Lower lobe of right lung (tissue), 2 donors: Measurements from ENCODE around the gene TEP1. TPM values are rescaled to one million over a fixed set of nuclear protein-coding genes. Genes with fewer than 3 reads are reported as not detected.

Experiments
- ATAC-seq, 2 donors: fragments of 200-7000 bp; cut with Tn5 transposase; one replicate each; pipeline ENCODE4 v1.9.1; 2020 to 2022; ENCODE audit warnings: mild to moderate bottlenecking in 2 of 2, moderate library complexity in 2 of 2
- DNase-seq: peaks from one replicate; pipeline ENCODE4 v3.0.0-alpha.2; 2020
- H3K27ac ChIP-seq: fragments of 200-600 bp; one replicate; pipeline ENCODE4 v1.8.0; 2022
- H3K27me3 ChIP-seq: fragments of 200-600 bp; one replicate; pipeline ENCODE4 v1.8.0; 2022; ENCODE audit warnings: low read depth
- H3K36me3 ChIP-seq: fragments of 200-600 bp; one replicate; pipeline ENCODE4 v1.8.0; 2022; ENCODE audit warnings: mild to moderate bottlenecking
- H3K4me1 ChIP-seq: fragments of 200-600 bp; one replicate; pipeline ENCODE4 v1.8.0; 2022
- H3K4me3 ChIP-seq: fragments of 200-600 bp; one replicate; pipeline ENCODE4 v1.8.0; 2022; ENCODE audit warnings: mild to moderate bottlenecking
- H3K9me3 ChIP-seq: fragments of 200-600 bp; one replicate; pipeline ENCODE4 v1.8.0; 2022
- CTCF ChIP-seq: fragments of 200-600 bp; IDR thresholded peaks from one replicate; pipeline ENCODE4 v1.8.0; 2022; ENCODE audit warnings: antibody characterized with exemption, mild to moderate bottlenecking
- intact Hi-C: fragments of 100-400 bp; cut with DNase I; formaldehyde crosslinking; loops from one replicate; pipeline ENCODE4 v1.11.0; 2022
- total RNA-seq: library from RNA; stranded (reverse); fragmentation: NEBNext Ultra II Directional; extraction: Animal tissue kit (Norgen Biotek cat#: 25700); gene quantifications from one replicate; pipeline ENCODE4 v1.2.1, GENCODE V29; 2021
- donor health status: DM: no; HTN: yes; CAD: no; lungs with severe emphysema.

TEP1 gene
- total RNA-seq, 1 donor from 2014 or later, result 53.6 TPM

- intact Hi-C loops, result no loop called here
- H3K27ac ChIP-seq, result no peak overlapping the region
Observed at GRCh38 chr14:20334017-20334416, 79.3 kb downstream of the TEP1 start.

GRCh38 chr14:20333494-20333841, 79.8 kb downstream of the TEP1 start:
- no peaks in the 10 kb centered on the region for H3K36me3 ChIP-seq
- peak in 1 of 2 donors; percentile 5 for ATAC-seq
- no peaks in the 10 kb centered on the region for H3K27me3 ChIP-seq
- peak overlapping the region; percentile 86 for H3K27ac ChIP-seq
- intact Hi-C loops, result no loop called here
- H3K4me1 ChIP-seq, result peaks cover 20% of the 10 kb centered on the region
- peak overlapping the region; percentile 73 for H3K4me3 ChIP-seq
- TF ChIP-seq CTCF, result no peak
- DNase-seq, result no peak
- H3K9me3 ChIP-seq, result no peaks in the 10 kb centered on the region

More at GRCh38 chr14:20334017-20334416, 79.3 kb downstream of the TEP1 start:
- Histone ChIP-seq H3K4me1 (peaks cover 20% of the 10 kb centered on the region), H3K27me3 (no peaks in the 10 kb centered on the region), H3K4me3 (no peak overlapping the region), H3K36me3 (no peaks in the 10 kb centered on the region), H3K9me3 (no peaks in the 10 kb centered on the region)
- no peak for ATAC-seq
- no peak for TF ChIP-seq CTCF
- no peak for DNase-seq

- peak within 1 kb of the TSS; percentile 73 for H3K4me3 ChIP-seq
- TF ChIP-seq CTCF, result no peak
- H3K4me1 ChIP-seq, result peaks cover 20% of the 10 kb centered on the region
- DNase-seq (no peak), ATAC-seq (peak; percentile 96 to 99)
- no peaks in the 10 kb centered on the region for H3K9me3 ChIP-seq
- intact Hi-C loops, result no loop called here
- peak within 1 kb of the TSS; percentile 86 for H3K27ac ChIP-seq
- no peaks in the 10 kb centered on the region for H3K36me3 ChIP-seq
- H3K27me3 ChIP-seq, result no peaks in the 10 kb centered on the region
Observed at GRCh38 chr14:20332788-20333493, 80.4 kb downstream of the TEP1 start, which contains the start of gene CCNB1IP1. TSS of gene CCNB1IP1 (minus strand) at chr14:20333279. CDS start at chr14:20316523, 16,756 bp downstream.

GRCh38 chr14:20332431-20332787, 80.9 kb downstream of the TEP1 start:
- DNase-seq (no peak), ATAC-seq (peak in 1 of 2 donors; percentile 5)
- intact Hi-C loops, result no loop called here

GRCh38 chr14:20331053-20331613, 82.2 kb downstream of the TEP1 start:
- no peak for TF ChIP-seq CTCF
- intact Hi-C loops, result no loop called here
- ATAC-seq (no peak), DNase-seq (no peak)
- Histone ChIP-seq H3K9me3 (no peaks in the 10 kb centered on the region), H3K27ac (no peak overlapping the region), H3K4me3 (no peak overlapping the region), H3K36me3 (peaks cover 8% of the 10 kb centered on the region), H3K4me1 (peaks cover 25% of the 10 kb centered on the region), H3K27me3 (no peaks in the 10 kb centered on the region)

More at GRCh38 chr14:20332431-20332787, 80.9 kb downstream of the TEP1 start:
- no peak for TF ChIP-seq CTCF
- peak overlapping the region; percentile 73 for H3K4me3 ChIP-seq
- no peaks in the 10 kb centered on the region for H3K9me3 ChIP-seq
- H3K27ac ChIP-seq, result peak overlapping the region; percentile 86
- peaks cover 24% of the 10 kb centered on the region for H3K4me1 ChIP-seq
- no peaks in the 10 kb centered on the region for H3K36me3 ChIP-seq
- no peaks in the 10 kb centered on the region for H3K27me3 ChIP-seq
